ENCODE results near the gene DOP1A.

DNA sequence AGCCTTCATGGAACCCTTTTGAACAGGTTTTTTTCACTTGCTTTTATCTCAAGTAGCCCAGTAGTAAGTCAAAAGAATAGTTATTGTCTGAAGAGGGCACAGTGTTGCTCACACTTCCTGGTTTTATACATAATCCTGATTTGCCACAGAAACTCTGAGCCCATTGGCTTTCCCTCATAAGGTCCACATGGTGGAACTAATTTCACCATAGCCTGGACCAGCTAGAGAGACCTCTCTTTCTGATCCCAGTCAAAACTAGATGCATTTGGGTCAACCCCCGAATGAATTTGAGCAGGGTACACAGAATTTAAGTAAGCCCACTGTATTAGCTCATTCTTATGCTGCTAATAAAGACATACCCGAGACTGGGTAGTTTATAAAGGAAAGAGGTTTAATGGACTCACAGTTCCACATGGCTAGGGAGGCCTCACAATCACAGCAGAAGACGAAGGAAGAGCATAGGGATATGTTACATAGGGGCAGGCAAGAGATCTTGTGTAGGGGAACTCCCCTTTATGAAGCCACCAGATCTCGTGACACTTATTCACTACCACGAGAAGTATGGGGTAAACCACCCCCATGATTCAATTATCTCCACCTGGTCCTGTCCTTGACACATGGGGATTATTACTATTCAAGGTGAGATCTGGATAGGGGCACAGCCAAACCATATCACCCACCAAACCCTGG lies 131.8 kb downstream of the DOP1A start:
- TF ChIP-seq CTCF (conservative IDR thresholded peaks at IDR 0.05) (no peak), ZFX (IDR thresholded peaks at IDR 0.05) (no peak)
